MM.1S (cell line): ENCODE measurements around the gene UTP14C.

ENCODE experiments used
- DNase-seq: peaks from one replicate; pipeline ENCODE4 v3.0.0-alpha.2; 2015
- H2AFZ ChIP-seq: fragments of 300-600 bp; sonication (generic); 2 replicates; pipeline ENCODE4 v1.6.0; 2016; ENCODE audit warnings: antibody characterized with exemption, low read length
- H3F3A ChIP-seq: fragments of 300-600 bp; sonication (generic); 2 replicates; pipeline ENCODE4 v1.6.1; 2016; ENCODE audit warnings: mild to moderate bottlenecking, antibody characterized with exemption, low read length, moderate library complexity, mixed read lengths; ENCODE audit not compliant: insufficient read depth
- H3K27ac ChIP-seq: fragments of 300-600 bp; sonication (generic); 2 replicates; pipeline ENCODE4 v1.5.1; 2016; ENCODE audit warnings: mild to moderate bottlenecking, low read length
- H3K27me3 ChIP-seq: fragments of 300-600 bp; sonication (generic); replicated peaks from 2 replicates; pipeline ENCODE4 v1.6.0; 2016; ENCODE audit warnings: low read length; ENCODE audit not compliant: insufficient read depth
- H3K36me3 ChIP-seq: fragments of 300-600 bp; sonication (generic); replicated peaks from 2 replicates; pipeline ENCODE4 v1.6.1; 2016; ENCODE audit warnings: mild to moderate bottlenecking, low read length, mixed read lengths; ENCODE audit not compliant: insufficient read depth
- H3K4me1 ChIP-seq: fragments of 300-600 bp; sonication (generic); 2 replicates; pipeline ENCODE4 v1.6.1; 2016; ENCODE audit warnings: low read length, mixed read lengths
- H3K4me2 ChIP-seq: fragments of 300-600 bp; sonication (generic); 2 replicates; pipeline ENCODE4 v1.6.0; 2016; ENCODE audit warnings: low read depth, low read length
- H3K4me3 ChIP-seq: fragments of 300-600 bp; sonication (generic); 2 replicates; pipeline ENCODE4 v1.5.1; 2016; ENCODE audit warnings: low read length, mixed read lengths
- H3K79me2 ChIP-seq: fragments of 300-600 bp; sonication (generic); 2 replicates; pipeline ENCODE4 v1.6.1; 2016; ENCODE audit warnings: mixed run types, low read length, mixed read lengths
- H3K9ac ChIP-seq: fragments of 300-600 bp; sonication (generic); 2 replicates; pipeline ENCODE4 v1.6.1; 2016; ENCODE audit warnings: low read length, mixed read lengths
- H3K9me2 ChIP-seq: fragments of 300-600 bp; sonication (generic); replicated peaks from 2 replicates; pipeline ENCODE4 v1.6.1; 2016; ENCODE audit warnings: mild to moderate bottlenecking, low read length, mixed read lengths; ENCODE audit not compliant: insufficient read depth
- H3K9me3 ChIP-seq: fragments of 300-600 bp; sonication (generic); replicated peaks from 2 replicates; pipeline ENCODE4 v1.6.1; 2016; ENCODE audit warnings: mild to moderate bottlenecking, low read length, mixed read lengths; ENCODE audit not compliant: insufficient read depth
- H4K20me1 ChIP-seq: fragments of 300-600 bp; sonication (generic); 2 replicates; pipeline ENCODE4 v1.6.1; 2016; ENCODE audit warnings: mild to moderate bottlenecking, low read length, moderate library complexity, mixed read lengths; ENCODE audit not compliant: insufficient read depth
- EZH2 ChIP-seq: fragments of 300-600 bp; sonication (generic); optimal IDR thresholded peaks from 2 replicates; pipeline ENCODE3; 2017; ENCODE audit warnings: low read depth, mild to moderate bottlenecking, antibody characterized with exemption, low read length, mixed read lengths
- EZH2phosphoT487 ChIP-seq: fragments of 300-600 bp; sonication (generic); IDR thresholded peaks from 2 replicates; pipeline ENCODE4 v1.6.1; 2018; ENCODE audit warnings: antibody characterized with exemption, low read length
- TF ChIP-seq, protein P1 (sequence below): fragments of 300-600 bp; sonication (generic); IDR thresholded peaks from 2 replicates; pipeline ENCODE4 v1.5.1; 2016; ENCODE audit warnings: antibody characterized with exemption, low read length, mixed read lengths

The UTP14C gene

DNA sequence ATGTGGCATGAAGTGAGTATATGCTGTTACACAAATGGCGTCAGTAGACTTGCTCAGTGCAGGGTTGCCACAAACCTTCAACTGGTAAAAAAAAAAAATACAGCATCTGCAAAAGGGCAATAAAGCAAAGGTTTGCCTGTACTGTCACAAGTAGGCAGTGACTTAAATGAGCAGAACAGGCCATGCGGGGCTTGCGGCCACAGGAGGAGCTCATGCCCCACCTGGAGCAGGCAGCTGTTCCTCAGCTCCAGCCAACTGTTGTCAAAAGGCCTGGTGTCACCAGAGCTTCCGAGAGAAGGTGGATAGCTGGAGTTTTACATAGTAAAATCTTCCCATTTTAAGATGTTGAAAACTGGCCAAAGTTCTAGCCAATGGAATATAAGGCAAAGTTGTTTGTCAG is 20.9 kb upstream of the UTP14C start:
- Histone ChIP-seq H2AFZ (no peak overlapping the region), H3K4me1 (no peaks in the 10 kb centered on the region), H3K9me3 (no peaks in the 10 kb centered on the region), H3K9ac (no peak overlapping the region), H3F3A (no peaks in the 10 kb centered on the region), H3K27me3 (no peaks in the 10 kb centered on the region), H3K4me2 (no peak overlapping the region), H4K20me1 (no peaks in the 10 kb centered on the region), H3K36me3 (no peaks in the 10 kb centered on the region), H3K79me2 (no peaks in the 10 kb centered on the region), H3K9me2 (no peaks in the 10 kb centered on the region), H3K4me3 (no peak overlapping the region), H3K27ac (no peak overlapping the region)
- TF ChIP-seq EZH2: no peak
- DNase-seq: no peak

- Histone ChIP-seq H3K4me2 (no peak overlapping the region), H4K20me1 (no peaks in the 10 kb centered on the region), H3K79me2 (no peaks in the 10 kb centered on the region), H3K9ac (no peak overlapping the region), H3K4me1 (no peaks in the 10 kb centered on the region), H3K9me3 (no peaks in the 10 kb centered on the region), H3K36me3 (no peaks in the 10 kb centered on the region), H3F3A (no peaks in the 10 kb centered on the region), H2AFZ (no peak overlapping the region), H3K4me3 (no peak overlapping the region), H3K27me3 (no peaks in the 10 kb centered on the region), H3K27ac (no peak overlapping the region), H3K9me2 (no peaks in the 10 kb centered on the region)
- TF ChIP-seq EZH2 (no peak), EZH2phosphoT487 (no peak)
- TF ChIP-seq, protein P1, sequence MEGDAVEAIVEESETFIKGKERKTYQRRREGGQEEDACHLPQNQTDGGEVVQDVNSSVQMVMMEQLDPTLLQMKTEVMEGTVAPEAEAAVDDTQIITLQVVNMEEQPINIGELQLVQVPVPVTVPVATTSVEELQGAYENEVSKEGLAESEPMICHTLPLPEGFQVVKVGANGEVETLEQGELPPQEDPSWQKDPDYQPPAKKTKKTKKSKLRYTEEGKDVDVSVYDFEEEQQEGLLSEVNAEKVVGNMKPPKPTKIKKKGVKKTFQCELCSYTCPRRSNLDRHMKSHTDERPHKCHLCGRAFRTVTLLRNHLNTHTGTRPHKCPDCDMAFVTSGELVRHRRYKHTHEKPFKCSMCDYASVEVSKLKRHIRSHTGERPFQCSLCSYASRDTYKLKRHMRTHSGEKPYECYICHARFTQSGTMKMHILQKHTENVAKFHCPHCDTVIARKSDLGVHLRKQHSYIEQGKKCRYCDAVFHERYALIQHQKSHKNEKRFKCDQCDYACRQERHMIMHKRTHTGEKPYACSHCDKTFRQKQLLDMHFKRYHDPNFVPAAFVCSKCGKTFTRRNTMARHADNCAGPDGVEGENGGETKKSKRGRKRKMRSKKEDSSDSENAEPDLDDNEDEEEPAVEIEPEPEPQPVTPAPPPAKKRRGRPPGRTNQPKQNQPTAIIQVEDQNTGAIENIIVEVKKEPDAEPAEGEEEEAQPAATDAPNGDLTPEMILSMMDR: no peak
- DNase-seq: no peak
Measured at GRCh38 chr13:52004511-52005170, 19.9 kb upstream of the UTP14C start.

DNA sequence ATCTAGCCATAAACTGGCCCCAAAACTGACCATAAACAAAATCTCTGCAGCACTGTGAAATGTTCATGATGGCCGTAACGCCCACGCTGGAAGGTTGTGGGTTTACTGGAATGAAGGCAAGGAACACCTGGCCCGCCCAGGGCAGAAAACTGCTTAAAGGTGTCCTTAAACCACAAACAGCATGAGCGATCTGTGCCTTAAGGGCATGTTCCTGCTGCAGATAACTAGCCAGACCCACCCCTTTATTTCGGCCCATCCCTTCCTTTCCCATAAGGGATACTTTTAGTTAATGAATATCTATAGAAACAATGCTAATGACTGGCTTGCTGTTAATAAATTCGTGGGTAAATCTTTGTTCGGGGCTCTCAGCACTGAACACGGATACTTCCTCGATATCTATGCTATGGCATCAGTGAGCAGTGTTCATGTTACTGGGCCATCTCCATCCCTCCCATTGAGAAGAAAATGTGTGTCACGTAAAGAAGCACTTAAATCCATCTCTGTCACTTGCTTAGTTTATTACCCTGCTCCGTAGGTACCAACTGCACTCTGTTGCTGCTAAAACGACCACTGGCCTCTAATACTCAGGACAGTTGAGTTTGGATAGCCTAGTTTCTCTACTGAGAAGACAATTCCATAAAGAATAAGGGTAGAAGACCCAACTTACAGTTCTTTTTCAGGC is 18.5 kb upstream of the UTP14C start:
- H3F3A ChIP-seq: no peaks in the 10 kb centered on the region
- no peaks in the 10 kb centered on the region for H3K9me2 ChIP-seq
- no peak overlapping the region for H3K9ac ChIP-seq
- DNase-seq: no peak
- no peaks in the 10 kb centered on the region for H3K9me3 ChIP-seq
- H3K4me1 ChIP-seq: no peaks in the 10 kb centered on the region
- H3K4me3 ChIP-seq: no peak overlapping the region
- H4K20me1 ChIP-seq: no peaks in the 10 kb centered on the region
- no peaks in the 10 kb centered on the region for H3K79me2 ChIP-seq
- no peak overlapping the region for H3K4me2 ChIP-seq
- no peak overlapping the region for H3K27ac ChIP-seq
- TF ChIP-seq, protein P1: no peak
- no peak for TF ChIP-seq EZH2
- TF ChIP-seq EZH2phosphoT487: no peak
- no peak overlapping the region for H2AFZ ChIP-seq
- peaks cover 4% of the 10 kb centered on the region; the same call in 1 of the 2 replicates for H3K27me3 ChIP-seq
- no peaks in the 10 kb centered on the region for H3K36me3 ChIP-seq
